ENCODE measurements around the gene ASIC1. TPM values are rescaled to one million over a fixed set of nuclear protein-coding genes. Genes with fewer than 3 reads are reported as not detected.

ASIC1 gene
- polyA plus RNA-seq: not detected

DNA sequence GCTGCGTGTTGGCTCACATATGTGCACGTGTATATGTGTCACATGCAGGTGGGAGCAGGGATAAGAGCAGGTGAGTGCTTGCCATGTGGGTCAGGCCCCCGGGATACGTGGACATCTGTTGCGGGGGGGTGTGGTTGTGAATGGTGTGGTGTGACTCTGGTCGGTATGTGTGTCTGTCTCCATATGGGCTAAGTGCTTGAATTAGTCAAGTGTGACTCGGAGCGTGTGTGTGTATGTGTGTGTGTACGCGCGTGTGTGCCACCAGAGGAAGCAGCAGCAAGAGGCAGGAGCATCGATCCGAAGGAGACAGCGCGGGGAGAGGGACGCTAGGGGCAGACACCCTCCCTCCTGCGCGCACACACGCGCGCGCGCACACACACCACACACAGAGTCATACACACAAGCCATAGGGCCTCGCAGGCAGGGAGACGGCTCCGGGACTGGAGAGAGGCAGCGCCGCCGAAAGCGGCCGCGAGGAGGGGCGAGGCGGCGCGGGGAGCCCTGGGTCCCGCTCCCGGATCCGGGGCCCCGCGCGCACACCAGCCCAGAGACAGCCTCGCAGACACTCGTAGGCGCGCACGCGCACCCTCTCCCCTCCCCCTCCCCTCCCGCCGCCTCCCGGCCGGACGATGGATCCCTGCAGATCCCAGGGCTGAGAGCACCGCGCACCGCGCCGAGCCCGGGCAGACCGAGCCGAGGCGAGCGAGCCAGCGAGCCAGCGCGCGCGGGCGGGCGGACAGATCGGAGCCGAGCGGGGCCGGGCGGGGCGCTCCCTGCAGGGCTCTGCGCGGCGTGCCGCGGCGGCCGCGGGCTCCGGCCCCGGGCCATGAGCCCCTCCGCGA, at the start of gene ASIC1:
ASIC1 (plus strand) TSS at position 597 of the 842 bp plus-strand sequence. CDS start 1,171 bp downstream, outside the sequence.
- Mint-ChIP-seq H3K9me3 (no peaks in the 10 kb centered on the region), H3K4me3 (peak within 1 kb of the TSS; percentile 66 to 89 (median 79)), H3K27ac (no peak within 1 kb of the TSS), H3K36me3 (no peaks in the 10 kb centered on the region), H3K27me3 (ENCODE audit: low read depth in 3 of 3) (peaks cover 6 to 26% (median 11%) of the 10 kb centered on the region in 3 donors), H3K4me1 (peaks cover 17 to 19% of the 10 kb centered on the region in 2 donors)
- DNase-seq: no peak

DNA sequence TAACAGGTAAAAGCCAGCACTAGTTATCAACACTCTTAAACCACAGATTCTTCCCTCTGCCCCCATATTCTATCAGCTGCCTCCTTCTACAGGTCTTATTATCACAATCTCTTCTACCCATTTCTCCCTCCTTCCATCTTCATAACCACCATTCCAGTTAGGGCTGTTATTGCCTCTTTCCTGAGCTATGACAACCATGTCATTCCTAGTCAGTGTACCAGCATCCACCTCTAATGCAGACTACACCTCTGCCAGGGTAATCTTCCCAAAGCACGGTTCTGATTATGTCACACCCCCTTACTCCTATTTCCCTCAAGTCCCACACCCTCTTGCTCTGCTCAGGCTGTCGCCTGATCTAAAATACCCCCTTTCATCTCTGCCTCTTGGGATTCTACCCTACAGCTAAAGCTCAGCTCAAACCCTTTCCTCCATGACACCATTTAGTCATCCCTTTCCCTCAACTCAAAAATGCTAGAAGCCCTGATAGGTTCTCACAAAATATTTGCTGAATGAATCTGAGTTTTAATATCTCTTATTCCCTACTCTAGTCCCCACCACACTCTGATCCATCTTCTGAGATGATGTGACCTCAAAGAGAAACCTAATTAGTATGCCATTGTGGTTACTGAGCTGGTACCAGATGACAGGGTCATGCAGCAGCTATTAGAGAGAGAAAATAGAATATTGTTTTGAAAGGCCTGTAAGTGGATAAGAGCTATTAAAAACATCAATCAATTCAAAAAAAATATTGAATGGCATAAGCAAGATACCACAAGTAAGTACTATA, 43.8 kb upstream of the ASIC1 start:
- H3K4me3 Mint-ChIP-seq: no peak overlapping the region

DNA sequence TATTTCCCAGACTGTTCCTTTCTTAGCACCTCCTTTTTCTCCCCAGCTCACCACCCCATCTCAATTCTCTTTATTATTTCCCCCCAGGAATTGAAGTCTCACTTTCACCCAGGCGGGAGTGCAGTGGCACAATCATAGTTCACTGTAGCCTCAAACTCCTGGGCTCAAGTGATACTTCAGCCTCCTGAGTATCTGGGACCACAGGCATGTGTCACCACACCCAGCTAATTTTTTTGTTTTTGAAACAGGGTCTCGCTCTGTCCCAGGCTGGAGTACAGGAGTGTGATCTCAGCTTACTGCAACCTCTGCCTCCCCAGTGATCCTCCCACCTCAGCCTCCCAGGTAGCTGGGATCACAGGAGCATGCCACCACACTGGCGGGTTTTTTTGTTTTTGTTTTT, 43.1 kb upstream of the ASIC1 start:
- H3K4me3 Mint-ChIP-seq: no peak overlapping the region
- peak overlapping the region in 1 of 6 donors; percentile 41 for H3K27ac Mint-ChIP-seq
- no peaks in the 10 kb centered on the region for H3K27me3 Mint-ChIP-seq (ENCODE audit: low read depth in 3 of 3)
- no peak for DNase-seq
- peaks cover 0 to 8% of the 10 kb centered on the region in 2 donors for H3K4me1 Mint-ChIP-seq
- no peaks in the 10 kb centered on the region for H3K9me3 Mint-ChIP-seq
- peaks cover 0 to 9% (median 6%) of the 10 kb centered on the region in 3 donors for H3K36me3 Mint-ChIP-seq

More for the DNA sequence above, 43.8 kb upstream of the ASIC1 start:
- Mint-ChIP-seq H3K27me3 (ENCODE audit: low read depth in 3 of 3) (no peaks in the 10 kb centered on the region), H3K9me3 (no peaks in the 10 kb centered on the region), H3K36me3 (peaks cover 0 to 9% (median 6%) of the 10 kb centered on the region in 3 donors), H3K4me1 (peaks cover 0 to 8% of the 10 kb centered on the region in 2 donors), H3K27ac (peak overlapping the region in 2 of 6 donors; percentile 7 to 53)
- no peak for DNase-seq

DNA sequence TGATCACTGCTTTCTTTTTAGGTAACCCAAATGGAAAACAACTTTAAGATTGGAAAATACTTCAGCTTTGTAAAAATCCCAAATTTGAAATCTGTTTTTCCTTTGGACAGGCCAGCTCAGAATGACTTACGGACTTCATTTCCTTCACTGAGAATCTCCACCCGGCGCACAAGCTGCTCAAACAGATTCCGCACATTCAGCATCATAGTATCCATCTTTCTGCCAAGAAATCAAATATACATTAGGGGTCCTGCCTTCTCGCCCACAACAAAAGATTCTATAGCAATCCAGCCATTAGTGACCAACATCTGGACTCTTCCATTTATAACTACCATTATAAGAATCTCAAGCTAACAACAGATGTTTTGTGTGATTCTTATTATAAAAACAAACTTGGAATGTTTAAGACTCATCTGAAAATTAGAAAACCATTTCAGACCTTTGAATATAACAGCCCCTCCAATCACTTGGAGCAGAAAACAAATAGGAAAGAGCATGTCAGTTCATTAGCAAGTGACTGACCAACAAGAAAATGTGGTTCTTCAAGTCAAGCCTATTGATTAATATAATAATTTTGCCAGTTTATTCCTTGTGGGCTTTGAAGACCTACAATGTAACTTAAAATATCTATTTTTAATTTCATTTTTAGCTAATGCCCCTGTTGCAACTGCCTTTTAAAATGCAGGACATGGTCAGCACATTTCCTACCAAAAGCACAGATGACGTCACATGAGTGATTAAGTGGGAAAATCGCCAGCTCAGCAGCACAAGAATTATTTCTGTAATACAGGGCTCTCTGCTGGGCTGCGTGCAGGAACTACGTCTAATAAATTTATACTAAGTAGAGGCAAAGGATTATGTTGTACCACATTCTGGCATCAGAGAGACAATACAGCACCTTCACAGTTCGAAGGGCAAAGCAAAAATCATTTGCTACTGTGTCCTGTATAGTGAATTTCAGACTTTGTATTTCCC, 40.6 kb upstream of the ASIC1 start:
- H3K27ac Mint-ChIP-seq: peak overlapping the region in 1 of 6 donors; percentile 19
- no peak for DNase-seq
- H3K36me3 Mint-ChIP-seq: peaks cover 0 to 9% (median 0%) of the 10 kb centered on the region in 3 donors
- H3K4me3 Mint-ChIP-seq: no peak overlapping the region
- H3K4me1 Mint-ChIP-seq: peaks cover 0 to 8% of the 10 kb centered on the region in 2 donors
- H3K9me3 Mint-ChIP-seq: no peaks in the 10 kb centered on the region
- H3K27me3 Mint-ChIP-seq (ENCODE audit: low read depth in 3 of 3): no peaks in the 10 kb centered on the region

DNA sequence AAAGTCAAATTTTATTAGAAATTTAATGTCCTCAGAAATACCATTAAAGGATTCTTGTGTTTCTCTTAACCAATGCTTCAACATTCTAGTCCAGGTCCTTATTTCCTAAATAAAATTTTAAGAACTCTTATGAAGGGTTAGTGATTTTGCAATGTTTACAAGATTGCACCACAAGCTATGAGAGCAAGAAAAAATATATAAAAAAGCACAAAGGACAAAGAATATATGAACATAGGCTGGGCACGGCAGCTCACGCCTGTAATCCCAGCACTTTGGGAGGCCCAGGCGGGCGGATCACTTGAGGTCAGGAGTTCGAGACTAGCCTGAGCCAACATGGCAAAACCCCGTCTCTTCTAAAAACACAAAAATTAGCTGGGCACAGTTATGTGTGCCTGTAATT, 39.8 kb upstream of the ASIC1 start:
- H3K9me3 Mint-ChIP-seq: no peaks in the 10 kb centered on the region
- H3K4me3 Mint-ChIP-seq: no peak overlapping the region
- H3K27me3 Mint-ChIP-seq (ENCODE audit: low read depth in 3 of 3): no peaks in the 10 kb centered on the region
- peaks cover 0 to 8% of the 10 kb centered on the region in 2 donors for H3K4me1 Mint-ChIP-seq
- DNase-seq: no peak
- H3K27ac Mint-ChIP-seq: no peak overlapping the region
- H3K36me3 Mint-ChIP-seq: peaks cover 0 to 9% (median 0%) of the 10 kb centered on the region in 3 donors

DNA sequence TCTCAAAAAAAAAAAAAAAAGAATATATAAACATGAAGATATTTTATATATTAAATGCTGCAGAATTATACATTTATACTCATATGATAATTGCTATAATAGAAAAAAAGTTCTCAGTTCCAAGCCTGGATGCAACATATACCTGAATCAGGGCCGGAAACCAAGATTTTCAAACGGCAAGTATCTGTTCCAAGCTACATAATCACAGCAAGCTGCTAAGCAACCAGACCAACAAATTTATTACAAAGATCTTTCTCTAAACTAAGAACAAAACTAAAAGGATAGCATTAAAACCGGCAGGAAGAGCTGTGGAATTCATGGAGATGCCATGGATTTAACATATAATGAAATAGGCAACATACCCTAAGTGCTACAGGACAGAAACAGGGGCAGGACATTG, 39.2 kb upstream of the ASIC1 start:
- Mint-ChIP-seq H3K9me3 (no peaks in the 10 kb centered on the region), H3K4me3 (no peak overlapping the region), H3K27ac (no peak overlapping the region), H3K4me1 (peaks cover 0 to 8% of the 10 kb centered on the region in 2 donors), H3K27me3 (ENCODE audit: low read depth in 3 of 3) (peaks cover 0 to 1% (median 0%) of the 10 kb centered on the region in 3 donors), H3K36me3 (peaks cover 0 to 9% (median 0%) of the 10 kb centered on the region in 3 donors)
- no peak for DNase-seq

DNA sequence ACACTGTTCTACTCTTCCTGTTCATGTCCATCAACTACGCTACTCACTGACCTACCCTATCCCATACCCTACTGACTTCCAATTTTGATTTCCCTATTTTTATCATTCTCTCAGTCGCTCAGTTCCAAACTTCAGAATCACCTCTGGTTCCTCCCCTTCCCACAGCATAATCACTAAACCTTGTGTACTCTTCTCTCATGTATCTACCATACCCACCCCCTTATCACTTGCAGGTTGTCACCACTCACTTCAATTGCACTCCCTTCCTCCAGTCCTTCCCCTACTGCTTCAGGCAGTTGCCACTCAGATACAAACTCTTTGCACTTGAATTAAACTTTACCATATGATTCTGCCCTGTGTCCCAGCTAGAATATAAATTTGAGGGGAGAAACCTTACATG, 38.4 kb upstream of the ASIC1 start:
- H3K4me3 Mint-ChIP-seq: no peak overlapping the region
- H3K27ac Mint-ChIP-seq: no peak overlapping the region
- peaks cover under 1 to 3% of the 10 kb centered on the region in 2 donors for H3K4me1 Mint-ChIP-seq
- H3K9me3 Mint-ChIP-seq: no peaks in the 10 kb centered on the region
- no peak for DNase-seq
- H3K27me3 Mint-ChIP-seq (ENCODE audit: low read depth in 3 of 3): peaks cover 0 to 1% (median 0%) of the 10 kb centered on the region in 3 donors
- H3K36me3 Mint-ChIP-seq: peaks cover 0 to under 1% (median 0%) of the 10 kb centered on the region in 3 donors

DNA sequence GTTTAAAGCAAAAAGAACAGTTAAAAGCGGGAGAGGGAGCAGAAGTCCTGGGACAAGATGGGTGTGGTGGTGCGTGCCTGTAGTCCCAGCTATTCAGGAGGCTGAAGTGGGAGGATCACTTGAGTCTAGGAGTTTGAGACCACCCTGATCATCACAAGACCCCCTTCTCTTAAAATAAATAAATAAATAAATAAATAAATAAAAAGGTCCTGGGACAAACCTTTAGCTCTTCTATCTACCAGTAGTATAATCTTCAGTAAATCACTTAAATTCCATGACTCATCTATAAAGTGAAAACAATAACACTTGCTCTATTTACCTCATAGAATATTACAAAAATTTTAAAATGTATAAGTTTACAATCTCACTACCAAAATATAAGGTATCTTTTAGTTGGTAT, 37.9 kb upstream of the ASIC1 start:
- peaks cover 0 to 1% (median under 1%) of the 10 kb centered on the region in 3 donors for H3K27me3 Mint-ChIP-seq (ENCODE audit: low read depth in 3 of 3)
- no peak for DNase-seq
- no peak overlapping the region for H3K4me3 Mint-ChIP-seq
- H3K4me1 Mint-ChIP-seq: peaks cover 5 to 6% of the 10 kb centered on the region in 2 donors
- no peaks in the 10 kb centered on the region for H3K9me3 Mint-ChIP-seq
- peak overlapping the region in 1 of 6 donors; percentile 47 for H3K27ac Mint-ChIP-seq
- H3K36me3 Mint-ChIP-seq: no peaks in the 10 kb centered on the region

DNA sequence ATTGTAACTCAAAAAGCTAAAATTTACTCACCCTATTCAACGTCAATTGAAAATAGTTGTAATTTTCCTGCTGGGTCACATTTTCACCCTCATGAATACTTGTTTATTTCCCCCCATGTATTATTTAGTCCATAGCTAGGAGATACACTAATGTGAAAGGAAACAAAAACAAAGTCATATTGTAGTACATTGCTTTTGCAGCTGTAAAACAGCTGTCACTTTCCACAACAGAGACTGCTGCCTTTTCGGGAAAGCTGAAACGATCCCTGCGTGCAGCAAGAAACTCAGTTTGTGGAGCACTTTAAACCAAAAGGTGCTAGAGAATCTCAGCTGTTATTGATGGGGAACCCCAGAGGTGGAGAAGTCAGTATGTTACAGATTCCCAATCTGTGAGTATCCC, 36.4 kb upstream of the ASIC1 start:
- H3K27ac Mint-ChIP-seq: no peak overlapping the region

DNA sequence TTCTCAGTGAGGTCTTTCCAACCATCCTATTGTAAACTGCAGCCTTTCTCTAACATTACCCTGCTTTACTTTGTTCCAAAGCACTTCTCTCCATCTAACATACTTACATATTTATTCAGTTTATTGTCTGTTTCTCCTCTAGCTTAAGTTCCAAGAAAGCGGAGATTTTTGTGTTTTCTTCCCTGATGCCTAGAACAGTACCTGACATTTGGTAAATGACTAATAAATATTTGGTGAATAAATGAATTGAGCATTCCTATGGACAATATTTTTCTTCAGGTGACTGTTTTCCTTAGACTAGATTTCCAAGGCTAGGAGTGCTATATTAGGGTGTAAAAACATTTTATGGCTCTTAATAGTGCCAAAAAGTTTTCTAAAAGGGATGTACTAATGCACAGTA, 34.5 kb upstream of the ASIC1 start:
- Mint-ChIP-seq H3K27me3 (ENCODE audit: low read depth in 3 of 3) (peaks cover 4 to 8% (median 4%) of the 10 kb centered on the region in 3 donors), H3K27ac (no peak overlapping the region), H3K36me3 (no peaks in the 10 kb centered on the region), H3K9me3 (no peaks in the 10 kb centered on the region), H3K4me3 (no peak overlapping the region), H3K4me1 (peaks cover 17 to 21% of the 10 kb centered on the region in 2 donors)
- no peak for DNase-seq

More for the DNA sequence above, 36.4 kb upstream of the ASIC1 start:
- Mint-ChIP-seq H3K9me3 (no peaks in the 10 kb centered on the region), H3K4me3 (no peak overlapping the region), H3K27me3 (ENCODE audit: low read depth in 3 of 3) (peaks cover 4 to 8% (median 4%) of the 10 kb centered on the region in 3 donors), H3K4me1 (peaks cover 17 to 21% of the 10 kb centered on the region in 2 donors), H3K36me3 (no peaks in the 10 kb centered on the region)
- DNase-seq: no peak

DNA sequence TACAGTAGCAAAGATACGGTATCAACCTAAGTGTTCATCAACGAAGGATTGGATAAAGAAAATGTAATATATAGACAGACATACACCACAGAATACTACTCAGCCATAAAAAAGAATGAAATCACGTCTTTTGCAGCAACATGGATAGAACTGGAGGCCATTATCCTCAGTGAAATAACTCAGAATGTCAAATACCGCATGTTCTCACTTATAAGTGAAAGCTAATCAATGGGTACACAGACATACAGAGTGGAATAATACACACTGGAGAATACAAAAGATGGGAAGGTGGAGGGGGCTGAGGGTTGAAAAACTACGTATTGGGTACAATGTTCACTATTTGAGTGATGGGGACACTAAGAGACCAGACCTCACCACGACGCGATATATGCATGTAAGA, 33.2 kb upstream of the ASIC1 start:
- Mint-ChIP-seq H3K4me3 (peak overlapping the region; percentile 95 to 100 (median 99)), H3K27me3 (ENCODE audit: low read depth in 3 of 3) (peaks cover 4 to 8% (median 4%) of the 10 kb centered on the region in 3 donors), H3K27ac (peak overlapping the region in 5 of 6 donors; percentile 44 to 98 (median 93)), H3K4me1 (peaks cover 17 to 21% of the 10 kb centered on the region in 2 donors), H3K9me3 (no peaks in the 10 kb centered on the region), H3K36me3 (no peaks in the 10 kb centered on the region)
- no peak for DNase-seq

DNA sequence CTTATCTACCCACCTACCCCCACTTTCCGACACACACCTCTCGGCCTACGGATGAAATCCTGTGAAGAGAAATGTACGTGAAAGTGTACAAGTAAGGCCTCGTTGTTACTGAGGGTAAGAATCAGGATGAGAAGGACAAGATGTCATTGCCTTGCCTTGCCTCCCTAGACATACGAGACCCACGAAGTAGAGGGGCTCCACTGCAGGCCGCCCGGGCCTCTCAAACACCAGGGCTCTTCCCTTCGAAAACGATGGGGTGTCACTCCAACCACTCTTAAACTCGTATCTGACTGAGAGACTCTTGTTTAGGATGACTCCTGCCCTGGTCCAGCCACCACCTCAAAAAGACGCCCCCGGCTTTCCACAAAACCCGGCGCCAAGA, 32.6 kb upstream of the ASIC1 start:
- peak overlapping the region; percentile 95 to 100 (median 99) for H3K4me3 Mint-ChIP-seq
- no peaks in the 10 kb centered on the region for H3K9me3 Mint-ChIP-seq
- H3K4me1 Mint-ChIP-seq: peaks cover 17 to 21% of the 10 kb centered on the region in 2 donors
- H3K36me3 Mint-ChIP-seq: no peaks in the 10 kb centered on the region
- peak overlapping the region; percentile 46 to 98 (median 94) for H3K27ac Mint-ChIP-seq
- no peak for DNase-seq
- peaks cover 4 to 8% (median 4%) of the 10 kb centered on the region in 3 donors for H3K27me3 Mint-ChIP-seq (ENCODE audit: low read depth in 3 of 3)
